GM18873 (cell line): ENCODE measurements around the gene HBG1.

Source experiments
- ATAC-seq: cut with Tn5 transposase; IDR thresholded peaks from one replicate; pipeline ENCODE4 v1.9.1; 2021; ENCODE audit warnings: mild to moderate bottlenecking, moderate library complexity, moderate number of reproducible peaks; ENCODE audit not compliant: unreplicated experiment, low FRiP score

The HBG1 gene

GRCh38 chr11:5230266-5230665, 19.4 kb downstream of the HBG1 start:
- no peak for ATAC-seq

GRCh38 chr11:5229796-5230195, 19.9 kb downstream of the HBG1 start:
- ATAC-seq = no peak

- no peak for ATAC-seq
These were observed 20.3 kb downstream of the HBG1 start for GRCh38 chr11:5229356-5229755.

GRCh38 chr11:5228124-5228523, 21.5 kb downstream of the HBG1 start:
- no peak for ATAC-seq

GRCh38 chr11:5227681-5228080, 22.0 kb downstream of the HBG1 start:
- ATAC-seq = no peak

GRCh38 chr11:5226732-5227310, 22.8 kb downstream of the HBG1 start, which contains the start of gene HBB:
Gene HBB, minus strand, starts transcription at chr11:5227071. Its CDS starts 50 bp downstream, at chr11:5227021.
- no peak for ATAC-seq

- no peak for ATAC-seq
These were observed 24.2 kb downstream of the HBG1 start for GRCh38 chr11:5225480-5225871.

- ATAC-seq = no peak
These were observed 24.8 kb downstream of the HBG1 start for GRCh38 chr11:5224538-5225479.

- no peak for ATAC-seq
These were observed 26.0 kb downstream of the HBG1 start for GRCh38 chr11:5223686-5224085.

- ATAC-seq = no peak
These were observed 26.5 kb downstream of the HBG1 start for GRCh38 chr11:5223146-5223545.

GRCh38 chr11:5210376-5210885, 39.2 kb downstream of the HBG1 start:
- no peak for ATAC-seq

- ATAC-seq = peak; percentile 68
These were observed 44.9 kb downstream of the HBG1 start for GRCh38 chr11:5204787-5205186.

GRCh38 chr11:5203366-5203765, 46.3 kb downstream of the HBG1 start:
- ATAC-seq = no peak

GRCh38 chr11:5200582-5200981, 49.1 kb downstream of the HBG1 start, which contains the start of gene OR51V1:
Gene OR51V1, minus strand, starts transcription at chr11:5200682. Its CDS starts 0 bp downstream, at chr11:5200682.
- no peak for ATAC-seq

GRCh38 chr11:5198285-5198684, 51.4 kb downstream of the HBG1 start:
- ATAC-seq = no peak
